DND-41 (cell line): ENCODE measurements around the gene SV2B.

ENCODE experiments used
- ATAC-seq: fragments of 200-7000 bp; cut with Tn5 transposase; 3 replicates; pipeline ENCODE4 v1.9.1; 2021; ENCODE audit warnings: low read depth; ENCODE audit not compliant: insufficient read depth
- DNase-seq: peaks from one replicate; pipeline ENCODE4 v3.0.0-alpha.2; 2020
- H2AFZ ChIP-seq: 2 replicates; pipeline ENCODE4 v1.6.0; 2012; ENCODE audit warnings: low read depth, low read length
- H3K27ac ChIP-seq: 2 replicates; pipeline ENCODE4 v1.5.1; 2012; ENCODE audit warnings: low read length, inconsistent platforms
- H3K27me3 ChIP-seq: fragments of 200-600 bp; sonication (generic); 2 replicates; pipeline ENCODE4 v1.6.0; 2012; ENCODE audit warnings: low read length, mild to moderate bottlenecking, inconsistent platforms; ENCODE audit not compliant: insufficient read depth, poor library complexity
- H3K36me3 ChIP-seq: 2 replicates; pipeline ENCODE4 v1.5.1; 2012; ENCODE audit warnings: low read length, inconsistent platforms; ENCODE audit not compliant: insufficient read depth
- H3K4me1 ChIP-seq: 2 replicates; pipeline ENCODE4 v1.5.1; 2012; ENCODE audit warnings: mild to moderate bottlenecking, low read length; ENCODE audit not compliant: insufficient read depth
- H3K4me2 ChIP-seq: 2 replicates; pipeline ENCODE4 v1.6.0; 2012; ENCODE audit warnings: mild to moderate bottlenecking, moderate library complexity, low read length, inconsistent platforms; ENCODE audit not compliant: insufficient read depth
- H3K4me3 ChIP-seq, 2 experiments: fragments of 200-600 bp in 1 of 2; shearing (Covaris generic) in 1 of 2; 2 replicates each; pipeline ENCODE4 v1.5.1; 2012 to 2016; ENCODE audit warnings: inconsistent platforms in 2 of 2, low read length in 2 of 2, mild to moderate bottlenecking in 2 of 2, low read depth in 1 of 2, moderate library complexity in 1 of 2
- H3K79me2 ChIP-seq: 2 replicates; pipeline ENCODE4 v1.6.0; 2012; ENCODE audit warnings: low read length, inconsistent platforms; ENCODE audit not compliant: insufficient read depth
- H3K9ac ChIP-seq: 2 replicates; pipeline ENCODE4 v1.6.0; 2012; ENCODE audit warnings: low read depth, mild to moderate bottlenecking, inconsistent platforms, low read length, moderate library complexity
- H3K9me3 ChIP-seq: 2 replicates; pipeline ENCODE4 v1.5.1; 2012; ENCODE audit warnings: low read length, moderate library complexity, mild to moderate bottlenecking, inconsistent platforms; ENCODE audit not compliant: insufficient read depth, severe bottlenecking
- H4K20me1 ChIP-seq: 2 replicates; pipeline ENCODE4 v1.6.0; 2012; ENCODE audit warnings: low read length; ENCODE audit not compliant: insufficient read depth
- CTCF ChIP-seq: IDR thresholded peaks from 2 replicates; pipeline ENCODE4 v1.5.1; 2012; ENCODE audit warnings: borderline replicate concordance, low read length, moderate library complexity, mild to moderate bottlenecking; ENCODE audit not compliant: poor library complexity, severe bottlenecking; ENCODE audit errors: extremely low read depth
- EZH2 ChIP-seq: IDR thresholded peaks from 3 replicates; pipeline ENCODE4 v1.6.1; 2012; ENCODE audit warnings: borderline replicate concordance, low read depth, mild to moderate bottlenecking, moderate library complexity, low read length, inconsistent platforms; ENCODE audit not compliant: severe bottlenecking

Gene SV2B

DNA sequence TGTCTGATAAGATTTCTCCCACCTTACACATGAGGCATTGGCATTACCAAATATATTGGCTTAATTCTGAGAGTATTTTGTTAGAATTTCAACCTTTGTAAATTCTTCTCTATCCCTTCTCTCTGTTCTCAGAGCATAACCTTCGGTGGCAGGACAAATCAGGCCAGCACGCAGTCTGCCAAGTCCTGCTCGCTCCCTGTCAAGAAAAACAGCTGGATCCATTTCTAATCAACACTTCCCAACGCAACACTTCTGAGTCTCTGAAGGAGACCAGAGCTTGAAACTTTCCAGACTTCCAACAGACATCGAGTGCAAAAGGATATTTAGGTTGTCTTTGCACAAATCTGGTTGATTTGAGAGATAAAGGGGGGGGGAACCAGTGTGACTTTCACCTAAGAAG is 125.7 kb downstream of the SV2B start:
- no peaks in the 10 kb centered on the region for H4K20me1 ChIP-seq
- no peak overlapping the region for H3K9ac ChIP-seq
- DNase-seq (no peak), ATAC-seq (no peak)
- H3K36me3 ChIP-seq, result no peaks in the 10 kb centered on the region
- no peak overlapping the region for H3K4me3 ChIP-seq
- H3K4me2 ChIP-seq, result no peak overlapping the region
- no peak overlapping the region for H3K27ac ChIP-seq
- no peak overlapping the region for H2AFZ ChIP-seq
- H3K4me1 ChIP-seq, result no peaks in the 10 kb centered on the region
- TF ChIP-seq CTCF (no peak), EZH2 (no peak)
- no peaks in the 10 kb centered on the region for H3K79me2 ChIP-seq
- H3K9me3 ChIP-seq, result no peaks in the 10 kb centered on the region
- peaks cover 5% of the 10 kb centered on the region for H3K27me3 ChIP-seq

DNA sequence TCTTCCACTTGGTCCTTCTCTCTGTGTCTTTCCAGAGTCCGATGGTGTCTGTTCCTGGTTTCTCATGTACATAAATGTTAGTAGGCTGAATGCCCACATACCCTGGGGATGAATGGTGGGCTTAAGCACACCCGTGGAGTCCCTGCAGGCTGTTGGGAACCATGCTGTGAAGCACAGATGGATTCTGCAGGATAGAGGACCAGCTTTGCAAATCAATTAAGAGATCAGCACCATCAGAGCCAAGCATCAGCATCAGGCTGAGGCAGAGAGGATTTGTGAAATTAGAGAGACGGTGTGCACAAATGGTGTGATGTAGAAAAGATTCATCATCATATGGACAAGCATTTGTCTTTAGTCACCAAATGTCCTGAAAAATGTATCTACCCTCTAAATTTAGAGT is 127.1 kb downstream of the SV2B start:
- Histone ChIP-seq H3K27ac (no peak overlapping the region), H4K20me1 (no peaks in the 10 kb centered on the region), H3K9me3 (no peaks in the 10 kb centered on the region), H3K4me1 (no peaks in the 10 kb centered on the region), H3K9ac (no peak overlapping the region), H2AFZ (no peak overlapping the region), H3K36me3 (no peaks in the 10 kb centered on the region), H3K4me3 (no peak overlapping the region), H3K4me2 (no peak overlapping the region), H3K79me2 (no peaks in the 10 kb centered on the region), H3K27me3 (peaks cover 11% of the 10 kb centered on the region)
- TF ChIP-seq CTCF (no peak), EZH2 (no peak)
- DNase-seq (no peak), ATAC-seq (no peak)

DNA sequence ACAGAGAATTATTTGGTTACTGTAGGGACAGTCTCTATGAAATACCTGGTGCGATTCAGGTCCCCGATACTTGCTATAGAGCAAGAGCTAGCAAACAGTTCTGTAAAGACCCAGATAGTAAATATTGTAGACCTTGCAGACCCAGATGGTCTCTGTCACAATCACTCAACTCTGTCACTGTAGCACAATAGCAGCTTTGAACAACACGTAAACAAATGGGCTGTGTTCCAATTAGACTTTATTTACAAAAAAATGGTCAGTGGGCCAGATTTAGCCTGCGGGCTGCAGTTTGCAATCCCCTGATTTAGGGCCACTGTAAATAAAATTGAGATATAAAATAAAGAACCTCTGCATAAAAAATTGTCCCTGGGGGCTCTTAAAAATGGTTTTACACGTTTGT is 127.7 kb downstream of the SV2B start:
- Histone ChIP-seq H3K79me2 (no peaks in the 10 kb centered on the region), H4K20me1 (no peaks in the 10 kb centered on the region), H2AFZ (no peak overlapping the region), H3K9ac (no peak overlapping the region), H3K4me1 (no peaks in the 10 kb centered on the region), H3K27me3 (peaks cover 11% of the 10 kb centered on the region), H3K36me3 (no peaks in the 10 kb centered on the region), H3K4me2 (no peak overlapping the region), H3K9me3 (no peaks in the 10 kb centered on the region), H3K27ac (no peak overlapping the region), H3K4me3 (no peak overlapping the region)
- DNase-seq (no peak), ATAC-seq (no peak)
- TF ChIP-seq CTCF (no peak), EZH2 (no peak)

GRCh38 chr15:91228383-91228782 is 128.3 kb downstream of the SV2B start:
- DNase-seq (no peak), ATAC-seq (no peak)
- Histone ChIP-seq H3K27me3 (peaks cover 12% of the 10 kb centered on the region), H3K27ac (no peak overlapping the region), H2AFZ (no peak overlapping the region), H3K79me2 (no peaks in the 10 kb centered on the region), H3K36me3 (no peaks in the 10 kb centered on the region), H3K9ac (no peak overlapping the region), H3K9me3 (no peaks in the 10 kb centered on the region), H3K4me3 (no peak overlapping the region), H3K4me2 (no peak overlapping the region), H4K20me1 (no peaks in the 10 kb centered on the region), H3K4me1 (no peaks in the 10 kb centered on the region)
- TF ChIP-seq EZH2, result no peak
- no peak for TF ChIP-seq CTCF
